22Rv1 (cell line): ENCODE results near the gene B9D1.

Source experiments
- H3K27ac ChIP-seq: fragments of 450-650 bp; 2 replicates; pipeline ENCODE4 v1.5.1; 2017
- ZFX ChIP-seq: fragments of 450-650 bp; IDR thresholded peaks from 2 replicates; pipeline ENCODE4 v1.6.1; 2017; ENCODE audit warnings: antibody characterized with exemption, borderline replicate concordance
- TF ChIP-seq, protein P1 (sequence below): fragments of 450-650 bp; IDR thresholded peaks from 2 replicates; pipeline ENCODE4 v1.5.1; 2017; ENCODE audit warnings: mild to moderate bottlenecking

B9D1 gene, protein sequence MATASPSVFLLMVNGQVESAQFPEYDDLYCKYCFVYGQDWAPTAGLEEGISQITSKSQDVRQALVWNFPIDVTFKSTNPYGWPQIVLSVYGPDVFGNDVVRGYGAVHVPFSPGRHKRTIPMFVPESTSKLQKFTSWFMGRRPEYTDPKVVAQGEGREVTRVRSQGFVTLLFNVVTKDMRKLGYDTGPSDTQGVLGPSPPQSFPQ

DNA sequence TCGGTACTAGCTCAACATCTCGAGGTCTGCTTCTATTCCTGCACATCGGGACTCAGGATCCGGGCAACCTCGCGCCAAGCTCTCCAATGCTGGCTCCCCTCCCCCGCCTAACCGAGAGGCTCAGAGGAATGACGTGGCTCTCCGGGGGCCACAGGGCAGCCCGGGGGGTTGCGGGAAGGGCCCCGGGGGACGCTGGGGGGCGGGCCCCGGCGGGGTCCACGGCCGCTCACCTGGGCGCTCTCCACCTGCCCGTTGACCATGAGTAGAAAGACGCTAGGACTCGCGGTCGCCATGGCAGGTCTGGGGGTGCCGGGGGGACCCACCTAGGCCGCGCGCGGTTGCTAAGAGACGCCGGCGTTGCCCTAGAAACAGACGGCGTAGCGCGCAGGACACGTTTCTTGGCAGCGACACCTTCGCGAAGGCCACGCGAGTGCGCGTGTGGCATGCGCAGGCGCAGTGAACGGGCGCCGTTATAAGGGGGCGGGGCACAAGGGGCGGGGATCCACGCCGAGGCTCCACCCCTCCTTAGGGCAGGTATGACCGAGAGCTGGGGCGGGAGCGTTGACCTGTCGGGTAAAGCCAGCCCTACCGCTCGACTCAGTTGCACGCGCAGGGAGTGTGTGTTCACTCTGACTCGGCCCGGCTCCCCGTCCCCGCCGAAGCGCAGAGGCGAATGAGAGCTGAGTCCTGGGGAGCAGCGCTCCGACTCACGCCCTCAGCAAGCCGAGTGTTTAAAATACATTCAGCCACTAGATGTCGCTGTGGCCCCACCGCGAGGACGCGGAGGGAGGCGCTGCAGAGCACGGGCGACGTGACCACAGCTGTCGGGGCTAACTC, at the start of gene B9D1:
B9D1 (minus strand) TSS at position 447 of the 837 bp plus-strand sequence; CDS start at position 293, 154 bp downstream.
- H3K27ac ChIP-seq: peak within 1 kb of the TSS; percentile 72
- no peak for TF ChIP-seq ZFX
- TF ChIP-seq, protein P1, sequence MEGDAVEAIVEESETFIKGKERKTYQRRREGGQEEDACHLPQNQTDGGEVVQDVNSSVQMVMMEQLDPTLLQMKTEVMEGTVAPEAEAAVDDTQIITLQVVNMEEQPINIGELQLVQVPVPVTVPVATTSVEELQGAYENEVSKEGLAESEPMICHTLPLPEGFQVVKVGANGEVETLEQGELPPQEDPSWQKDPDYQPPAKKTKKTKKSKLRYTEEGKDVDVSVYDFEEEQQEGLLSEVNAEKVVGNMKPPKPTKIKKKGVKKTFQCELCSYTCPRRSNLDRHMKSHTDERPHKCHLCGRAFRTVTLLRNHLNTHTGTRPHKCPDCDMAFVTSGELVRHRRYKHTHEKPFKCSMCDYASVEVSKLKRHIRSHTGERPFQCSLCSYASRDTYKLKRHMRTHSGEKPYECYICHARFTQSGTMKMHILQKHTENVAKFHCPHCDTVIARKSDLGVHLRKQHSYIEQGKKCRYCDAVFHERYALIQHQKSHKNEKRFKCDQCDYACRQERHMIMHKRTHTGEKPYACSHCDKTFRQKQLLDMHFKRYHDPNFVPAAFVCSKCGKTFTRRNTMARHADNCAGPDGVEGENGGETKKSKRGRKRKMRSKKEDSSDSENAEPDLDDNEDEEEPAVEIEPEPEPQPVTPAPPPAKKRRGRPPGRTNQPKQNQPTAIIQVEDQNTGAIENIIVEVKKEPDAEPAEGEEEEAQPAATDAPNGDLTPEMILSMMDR: peak; percentile 98

DNA sequence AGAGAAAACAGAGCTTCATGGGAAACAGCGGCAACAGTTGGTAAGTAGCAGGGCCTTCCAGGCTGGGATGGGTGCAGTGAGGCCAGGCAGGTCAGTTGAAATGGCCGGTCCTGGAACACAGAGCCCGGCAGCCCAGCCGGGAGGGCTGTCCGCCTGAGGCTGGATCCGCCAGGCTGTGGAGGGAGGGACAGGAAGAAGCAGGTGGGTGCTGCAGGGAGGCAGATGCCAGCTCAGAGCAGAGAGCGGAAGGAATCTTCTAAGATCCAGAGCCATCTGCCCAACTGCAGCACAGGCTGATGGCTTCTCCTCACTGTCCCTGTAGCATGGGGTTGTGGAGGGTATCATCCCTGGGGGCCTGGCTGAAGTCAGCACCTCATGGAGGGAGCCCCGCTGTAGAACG, 49.1 kb upstream of the B9D1 start:
- no peak overlapping the region for H3K27ac ChIP-seq
- TF ChIP-seq, protein P1: no peak
- no peak for TF ChIP-seq ZFX

DNA sequence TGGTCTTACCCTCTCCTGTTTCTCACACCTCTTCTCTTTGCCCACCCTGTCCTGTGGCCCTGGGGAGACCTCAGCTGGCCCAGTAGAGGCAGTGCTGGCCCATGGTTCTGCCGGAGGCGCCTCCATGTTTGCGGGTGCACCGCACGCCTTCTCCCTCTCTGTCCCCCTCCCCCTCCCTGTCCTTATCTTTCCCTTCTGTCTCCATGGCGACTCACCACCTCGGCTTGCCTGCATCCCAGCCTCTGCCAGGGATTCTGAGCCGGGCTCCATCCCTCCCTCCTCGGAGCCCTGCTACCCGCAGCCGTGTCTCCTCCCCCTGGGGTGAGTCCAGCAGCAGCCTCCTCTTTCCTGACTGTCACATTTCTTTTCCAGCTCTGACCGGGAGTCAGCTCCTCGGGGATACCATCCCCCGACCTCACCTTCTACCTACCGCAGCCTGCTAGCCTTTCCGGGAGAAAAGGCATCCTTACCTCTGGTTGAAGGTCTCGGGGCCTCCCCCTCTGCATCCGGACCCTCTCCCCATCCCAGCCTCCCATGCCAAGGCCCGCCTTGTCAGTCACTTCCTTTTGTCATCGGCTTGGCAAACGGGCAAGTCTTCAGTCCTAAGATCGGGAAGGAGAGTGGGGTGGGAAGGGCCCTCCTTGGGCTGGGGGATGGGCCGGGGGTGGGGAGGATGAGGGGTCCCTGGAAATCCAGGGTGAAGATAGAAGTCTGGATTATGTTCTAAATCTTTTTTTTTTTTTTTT, 48.5 kb upstream of the B9D1 start, which contains the start of gene RNF112:
RNF112 (plus strand) TSS at position 358 of the 746 bp plus-strand sequence; CDS start at position 535, 177 bp downstream.
- no peak within 1 kb of the TSS for H3K27ac ChIP-seq
- no peak for TF ChIP-seq ZFX
- TF ChIP-seq, protein P1: no peak

DNA sequence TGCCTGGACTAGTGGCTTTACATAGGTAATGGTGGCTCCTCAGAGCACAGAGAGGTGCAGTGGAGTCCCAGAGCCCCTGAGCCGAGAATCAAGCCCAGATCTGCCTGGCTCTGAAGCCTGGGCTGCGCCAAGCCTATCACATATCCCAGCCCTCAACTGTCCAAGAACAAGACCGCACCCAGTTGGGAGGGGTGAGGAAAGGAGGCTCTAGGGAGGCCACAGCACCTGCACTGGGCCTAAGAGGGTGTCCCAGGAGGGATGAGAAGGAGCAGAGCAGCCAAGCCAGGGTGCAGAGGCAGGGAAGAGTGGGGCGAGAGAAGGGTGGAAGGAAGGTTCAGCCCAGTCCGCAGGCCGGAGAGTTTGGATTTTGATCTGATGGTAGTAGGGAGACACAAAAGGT, 47.6 kb upstream of the B9D1 start:
- TF ChIP-seq, protein P1: no peak
- no peak for TF ChIP-seq ZFX
- no peak overlapping the region for H3K27ac ChIP-seq

DNA sequence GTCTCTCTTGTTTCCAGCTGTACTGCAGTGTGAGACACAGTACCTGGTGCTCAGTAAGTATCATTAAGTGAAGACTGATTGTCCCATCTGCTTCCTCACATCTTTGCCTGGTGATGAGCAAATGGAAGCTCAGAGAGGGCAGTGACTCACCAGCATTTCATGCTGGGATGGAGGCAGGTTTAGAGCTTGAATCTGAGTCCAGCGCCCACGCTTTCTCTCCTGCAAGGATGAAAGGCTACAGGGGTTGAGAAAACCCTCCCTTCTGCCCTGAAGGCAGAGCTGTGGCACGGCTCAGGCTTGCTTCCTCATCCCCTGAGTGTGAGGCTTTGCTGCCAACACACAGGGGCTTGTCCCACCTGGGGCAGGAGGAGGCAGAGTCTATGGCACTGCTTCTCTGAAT, 47.0 kb upstream of the B9D1 start:
- TF ChIP-seq, protein P1: no peak
- no peak for TF ChIP-seq ZFX
- no peak overlapping the region for H3K27ac ChIP-seq

DNA sequence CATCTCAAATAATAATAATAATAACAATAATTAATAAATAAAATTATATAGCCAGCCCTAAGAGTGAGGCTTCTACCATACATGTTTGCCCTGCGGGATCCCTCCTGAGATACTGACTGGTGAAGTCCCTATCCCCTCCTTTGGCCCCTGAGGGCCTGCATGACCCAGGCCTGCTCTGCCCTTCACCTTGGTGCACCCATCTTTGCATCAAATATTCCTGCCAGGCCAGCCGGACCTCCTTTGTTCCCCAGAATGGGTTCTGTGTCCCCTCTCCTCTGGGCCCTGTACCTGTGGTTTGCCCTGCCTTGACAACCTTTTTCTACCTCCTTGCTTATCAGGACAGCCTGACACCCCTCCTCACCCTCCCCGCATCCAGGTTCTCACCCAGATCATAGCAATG, 46.5 kb upstream of the B9D1 start:
- H3K27ac ChIP-seq: no peak overlapping the region
- TF ChIP-seq ZFX: no peak
- TF ChIP-seq, protein P1: no peak
